Muscle layer of duodenum (tissue), 2 donors: ENCODE results near the gene ABCB9.
"Not testable (repeated sequence)": the region's sequence is repeated elsewhere in the genome, so short reads cannot be mapped to it uniquely, and the experiment has no call there.

Experiments
- H3K27ac ChIP-seq: one replicate; pipeline ENCODE4 v1.7.0; 2013; ENCODE audit warnings: mild to moderate bottlenecking, low read length
- H3K27me3 ChIP-seq: one replicate; pipeline ENCODE4 v1.7.0; 2013; ENCODE audit warnings: low read depth, mild to moderate bottlenecking, control low read depth, low read length
- H3K36me3 ChIP-seq, 2 donors: one replicate each; pipeline ENCODE4 v1.7.0; 2013; ENCODE audit warnings: low read length in 2 of 2, control low read depth in 1 of 2, mild to moderate bottlenecking in 1 of 2; ENCODE audit not compliant: insufficient read depth in 2 of 2, control insufficient read depth in 1 of 2
- H3K4me1 ChIP-seq, 2 donors: one replicate each; pipeline ENCODE4 v1.7.0; 2013; ENCODE audit warnings: low read length in 2 of 2, mild to moderate bottlenecking in 2 of 2, control low read depth in 1 of 2, moderate library complexity in 1 of 2; ENCODE audit not compliant: insufficient read depth in 2 of 2, control insufficient read depth in 1 of 2
- H3K4me3 ChIP-seq, 2 donors: one replicate each; pipeline ENCODE4 v1.7.0; 2013; ENCODE audit warnings: low read length in 2 of 2, low read depth in 1 of 2, mild to moderate bottlenecking in 1 of 2
- H3K9me3 ChIP-seq, 2 donors: one replicate each; pipeline ENCODE4 v1.7.0; 2013; ENCODE audit warnings: low read length in 2 of 2, control low read depth in 1 of 2, mild to moderate bottlenecking in 1 of 2; ENCODE audit not compliant: control insufficient read depth in 1 of 2
- donor health status: healthy.

ABCB9 gene

DNA sequence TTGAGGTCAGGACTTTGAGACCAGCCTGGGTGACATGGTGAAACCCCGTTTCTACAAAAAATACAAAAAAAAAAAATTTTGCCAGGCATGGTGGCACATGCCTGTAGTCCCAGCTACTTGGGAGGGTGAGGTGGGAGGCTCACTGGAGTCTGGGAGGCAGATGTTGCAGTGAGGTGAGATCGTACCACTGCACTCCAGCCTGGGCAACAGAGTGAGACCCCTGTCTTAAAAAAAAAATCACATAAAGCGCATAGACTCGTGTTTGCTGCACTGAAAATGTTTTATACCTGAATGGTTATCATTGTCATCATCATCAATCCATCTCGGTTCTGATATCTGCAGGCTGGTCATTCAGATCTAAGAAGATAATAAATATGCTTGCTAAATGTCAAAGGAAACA, 45.6 kb downstream of the ABCB9 start:
- no peak overlapping the region for H3K4me3 ChIP-seq
- no peak overlapping the region for H3K27ac ChIP-seq
- H3K36me3 ChIP-seq, result no peaks in the 10 kb centered on the region
- H3K27me3 ChIP-seq, result no peaks in the 10 kb centered on the region
- H3K9me3 ChIP-seq, result no peaks in the 10 kb centered on the region
- H3K4me1 ChIP-seq, result peaks cover 6 to 13% of the 10 kb centered on the region in 2 donors

GRCh38 chr12:122918827-122919226, 47.4 kb downstream of the ABCB9 start:
- H3K4me3 ChIP-seq, result no peak overlapping the region

GRCh38 chr12:122917507-122918121, 48.6 kb downstream of the ABCB9 start:
- peaks cover 6 to 13% of the 10 kb centered on the region in 2 donors for H3K4me1 ChIP-seq
- H3K4me3 ChIP-seq, result no peak overlapping the region
- no peaks in the 10 kb centered on the region for H3K9me3 ChIP-seq
- no peak overlapping the region for H3K27ac ChIP-seq
- H3K27me3 ChIP-seq, result no peaks in the 10 kb centered on the region
- no peaks in the 10 kb centered on the region for H3K36me3 ChIP-seq

More at GRCh38 chr12:122918827-122919226, 47.4 kb downstream of the ABCB9 start:
- no peak overlapping the region for H3K27ac ChIP-seq
- no peaks in the 10 kb centered on the region for H3K27me3 ChIP-seq
- H3K36me3 ChIP-seq, result no peaks in the 10 kb centered on the region
- H3K4me1 ChIP-seq, result peaks cover 6 to 13% of the 10 kb centered on the region in 2 donors
- no peaks in the 10 kb centered on the region for H3K9me3 ChIP-seq

GRCh38 chr12:122909442-122910288, 56.6 kb downstream of the ABCB9 start:
- no peak overlapping the region for H3K4me3 ChIP-seq
- H3K36me3 ChIP-seq, result no peaks in the 10 kb centered on the region
- H3K4me1 ChIP-seq, result no peaks in the 10 kb centered on the region
- H3K27me3 ChIP-seq, result no peaks in the 10 kb centered on the region
- no peak overlapping the region for H3K27ac ChIP-seq
- H3K9me3 ChIP-seq, result no peaks in the 10 kb centered on the region

- Histone ChIP-seq H3K9me3 (no peaks in the 10 kb centered on the region), H3K27ac (no peak overlapping the region), H3K4me1 (no peaks in the 10 kb centered on the region), H3K4me3 (no peak overlapping the region), H3K27me3 (no peaks in the 10 kb centered on the region), H3K36me3 (no peaks in the 10 kb centered on the region)
These were observed 57.3 kb downstream of the ABCB9 start for GRCh38 chr12:122908915-122909314.

GRCh38 chr12:122905258-122905657, 61.0 kb downstream of the ABCB9 start:
- H3K36me3 ChIP-seq, H3K27me3 ChIP-seq, H3K27ac ChIP-seq, H3K4me1 ChIP-seq, H3K9me3 ChIP-seq, H3K4me3 ChIP-seq: not testable (repeated sequence)

DNA sequence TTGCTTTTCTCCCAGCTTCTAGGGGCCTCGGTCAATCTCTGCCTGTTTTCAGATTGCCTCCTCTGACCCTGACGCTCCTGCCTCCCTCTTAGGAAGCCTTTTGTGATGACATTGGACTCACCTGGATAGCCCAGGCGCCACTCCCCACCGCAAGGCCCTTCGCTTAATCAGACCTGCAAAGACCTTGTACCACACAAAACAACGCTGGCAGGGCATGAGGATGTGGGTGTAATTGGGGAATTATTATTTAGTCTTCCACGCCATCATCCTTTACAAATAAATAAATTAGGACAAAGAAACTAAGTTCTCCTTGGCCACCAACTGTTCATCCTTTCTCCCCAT, 62.6 kb downstream of the ABCB9 start:
- Histone ChIP-seq H3K27ac (no peak overlapping the region), H3K4me1 (no peaks in the 10 kb centered on the region), H3K36me3 (no peaks in the 10 kb centered on the region), H3K4me3 (no peak overlapping the region), H3K27me3 (no peaks in the 10 kb centered on the region), H3K9me3 (no peaks in the 10 kb centered on the region)

GRCh38 chr12:122902854-122903692, 63.2 kb downstream of the ABCB9 start:
- Histone ChIP-seq H3K9me3 (no peaks in the 10 kb centered on the region), H3K27ac (no peak overlapping the region), H3K4me1 (no peaks in the 10 kb centered on the region), H3K27me3 (no peaks in the 10 kb centered on the region), H3K4me3 (no peak overlapping the region), H3K36me3 (no peaks in the 10 kb centered on the region)

DNA sequence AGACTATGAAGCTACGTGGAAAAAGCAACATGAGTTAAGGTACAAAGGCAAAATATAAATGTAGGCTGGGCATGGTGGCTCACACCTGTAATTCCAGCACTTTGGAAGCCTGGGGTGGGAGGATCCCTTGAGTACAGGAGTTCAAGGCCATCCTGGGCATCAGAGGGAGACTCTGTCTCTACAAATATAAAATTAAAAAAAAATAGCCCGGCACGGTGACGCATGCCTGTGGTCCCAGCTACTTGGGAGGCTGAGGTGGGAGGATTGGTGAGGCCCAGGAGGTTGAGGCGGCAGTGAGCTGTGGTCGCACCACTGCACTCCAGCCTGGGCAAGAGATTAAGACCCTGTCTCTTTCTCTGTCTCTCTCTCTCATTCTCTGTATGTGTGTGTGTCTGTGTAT, 66.4 kb downstream of the ABCB9 start:
- Histone ChIP-seq H3K4me1 (no peaks in the 10 kb centered on the region), H3K4me3 (no peak overlapping the region), H3K27me3 (no peaks in the 10 kb centered on the region), H3K36me3 (no peaks in the 10 kb centered on the region), H3K9me3 (no peaks in the 10 kb centered on the region), H3K27ac (no peak overlapping the region)

DNA sequence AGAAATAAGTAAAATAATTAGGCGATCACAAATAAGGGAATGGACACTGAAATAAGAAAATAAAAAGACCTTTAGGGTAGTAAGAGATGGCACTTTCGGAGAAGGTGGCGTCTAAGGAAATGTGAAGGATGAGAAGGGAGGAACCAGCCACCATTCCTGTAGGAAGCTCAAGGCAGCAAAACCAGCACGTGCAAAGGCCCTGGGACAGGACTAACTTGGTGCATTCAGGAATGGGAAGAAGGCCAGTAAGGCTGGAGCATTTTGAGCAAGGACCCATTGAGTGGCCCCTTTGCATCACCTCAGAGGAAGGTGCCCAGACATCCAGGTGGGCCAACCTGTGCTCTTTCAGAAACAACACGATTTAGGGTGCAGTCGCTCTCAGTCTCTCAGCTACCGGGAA, 69.6 kb downstream of the ABCB9 start:
- Histone ChIP-seq H3K4me3 (no peak overlapping the region), H3K36me3 (no peaks in the 10 kb centered on the region), H3K9me3 (no peaks in the 10 kb centered on the region), H3K27me3 (no peaks in the 10 kb centered on the region), H3K27ac (no peak overlapping the region), H3K4me1 (peaks cover 6 to 25% of the 10 kb centered on the region in 2 donors)
